ENCODE measurements around the gene MYO1D.

MYO1D gene

DNA sequence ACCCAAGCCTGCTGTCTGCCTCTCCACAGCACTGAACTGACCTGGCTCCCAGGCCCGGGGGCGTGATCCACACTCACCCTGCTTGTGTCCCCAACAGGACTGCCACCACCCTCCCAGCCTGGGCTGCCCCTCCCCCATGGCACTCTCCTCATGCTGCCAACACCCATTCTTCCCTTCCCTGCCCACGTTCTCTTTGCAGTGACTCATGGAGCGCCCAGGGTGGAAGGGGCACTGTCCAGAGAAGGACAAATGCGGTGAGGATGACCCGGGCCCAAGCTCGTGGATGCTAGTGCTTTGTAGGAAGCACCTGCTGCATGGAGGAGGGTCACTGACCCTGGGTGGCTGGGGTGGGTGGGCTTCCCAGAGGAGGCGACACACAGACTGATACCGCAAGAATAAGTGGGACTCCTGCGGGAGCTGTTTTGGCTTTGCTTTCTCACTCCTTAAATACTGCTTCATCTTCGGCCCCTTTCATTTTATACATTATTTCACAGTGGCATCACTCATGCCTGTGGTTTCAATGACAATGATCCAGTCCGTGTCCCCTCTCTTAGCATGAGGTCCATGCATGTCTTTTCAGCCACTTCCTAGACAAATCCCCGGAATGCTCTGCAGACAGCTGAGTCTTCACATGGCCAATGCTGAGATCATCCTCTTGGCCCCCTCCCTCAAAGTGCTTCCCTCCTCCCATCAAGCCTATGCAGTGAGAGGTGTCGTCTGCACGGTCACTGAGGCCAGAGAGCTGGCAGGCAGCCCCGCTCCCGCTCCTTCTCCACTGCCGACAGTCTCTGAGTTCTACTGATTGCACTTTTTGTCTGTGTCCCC lies 372.5 kb downstream of the MYO1D start:
- no peak for DNase-seq (ENCODE audit: low spot score)

- no peak for DNase-seq (ENCODE audit: low spot score)
Measured at GRCh38 chr17:32503251-32504165, 373.4 kb downstream of the MYO1D start.

GRCh38 chr17:32502710-32503109 lies 374.2 kb downstream of the MYO1D start:
- DNase-seq (ENCODE audit: low spot score), result no peak

DNA sequence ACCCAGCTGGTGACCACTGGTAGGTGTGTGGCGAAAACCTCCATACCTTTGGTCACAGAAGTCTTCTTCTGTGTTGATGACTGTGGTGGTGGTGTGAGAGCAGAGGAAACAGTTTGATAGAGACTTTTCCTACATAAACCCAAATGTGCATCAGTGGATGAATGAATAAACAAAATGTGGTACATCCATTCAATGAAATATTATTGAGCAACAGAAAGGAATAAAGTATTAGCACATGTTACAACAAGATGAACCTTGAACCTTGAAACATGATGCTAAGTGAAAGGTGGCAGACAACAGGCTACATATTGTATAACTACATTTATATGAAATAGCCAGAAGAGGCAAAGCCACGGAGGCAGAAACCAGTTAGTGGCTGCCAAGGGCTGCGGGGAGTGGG lies 374.9 kb downstream of the MYO1D start:
- no peak for DNase-seq (ENCODE audit: low spot score)

DNA sequence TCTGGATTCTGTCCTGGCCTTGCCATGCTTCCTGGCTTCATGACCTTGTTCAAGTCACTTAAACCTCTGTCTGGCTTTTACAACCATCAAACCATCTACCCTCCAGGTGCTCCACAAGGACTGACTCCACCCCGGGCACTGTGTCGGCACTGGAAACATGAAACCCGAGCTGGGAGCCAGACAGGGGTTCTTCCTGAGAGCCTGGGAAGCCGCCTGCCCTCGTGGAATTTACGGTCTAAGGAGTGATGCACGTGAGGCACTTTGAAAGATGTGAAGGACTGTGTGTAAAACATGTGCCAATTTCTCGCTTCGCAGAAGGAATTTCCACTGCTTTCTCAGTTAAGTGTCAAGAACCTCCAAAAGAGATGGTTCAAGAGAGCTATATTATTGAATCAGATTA lies 378.5 kb downstream of the MYO1D start:
- no peak for DNase-seq (ENCODE audit: low spot score)

DNA sequence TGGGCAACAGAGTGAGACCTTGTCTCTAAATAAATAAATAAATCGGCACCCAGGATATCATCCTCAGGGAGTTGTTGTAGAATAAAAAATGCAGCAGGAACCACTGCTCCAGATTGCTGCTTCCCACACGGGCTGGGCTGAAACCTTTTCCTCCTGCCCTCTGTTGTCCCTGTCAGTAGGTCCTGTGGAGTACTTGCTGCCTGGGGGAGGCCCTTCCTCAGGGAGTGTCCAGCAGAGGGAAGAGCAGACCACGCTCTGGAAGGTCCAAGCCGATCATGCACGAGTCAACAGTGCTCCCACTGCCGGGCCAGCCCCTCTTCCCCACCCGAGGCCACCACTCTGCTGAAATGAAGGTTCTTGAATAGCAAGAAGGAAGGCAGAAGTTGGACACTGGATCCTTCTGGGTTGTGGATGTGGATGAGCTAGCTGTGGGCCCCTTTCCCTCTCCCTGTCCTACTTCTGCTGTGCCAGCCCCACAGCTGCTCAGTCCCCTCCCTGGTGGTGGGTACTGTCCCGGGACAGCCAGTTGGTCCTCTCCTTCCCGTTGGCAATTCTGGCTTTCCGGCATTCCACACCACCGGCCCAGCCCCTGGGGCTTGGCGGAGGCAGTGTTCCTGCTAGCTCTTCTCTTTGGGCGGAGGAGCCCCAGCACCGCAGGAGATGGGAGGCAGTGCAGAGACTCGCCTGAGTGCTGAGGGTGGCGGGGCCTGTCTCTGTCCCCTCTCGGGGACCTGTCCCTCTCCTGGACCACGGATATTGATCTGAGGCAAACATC lies 379.3 kb downstream of the MYO1D start:
- no peak for DNase-seq (ENCODE audit: low spot score)

DNA sequence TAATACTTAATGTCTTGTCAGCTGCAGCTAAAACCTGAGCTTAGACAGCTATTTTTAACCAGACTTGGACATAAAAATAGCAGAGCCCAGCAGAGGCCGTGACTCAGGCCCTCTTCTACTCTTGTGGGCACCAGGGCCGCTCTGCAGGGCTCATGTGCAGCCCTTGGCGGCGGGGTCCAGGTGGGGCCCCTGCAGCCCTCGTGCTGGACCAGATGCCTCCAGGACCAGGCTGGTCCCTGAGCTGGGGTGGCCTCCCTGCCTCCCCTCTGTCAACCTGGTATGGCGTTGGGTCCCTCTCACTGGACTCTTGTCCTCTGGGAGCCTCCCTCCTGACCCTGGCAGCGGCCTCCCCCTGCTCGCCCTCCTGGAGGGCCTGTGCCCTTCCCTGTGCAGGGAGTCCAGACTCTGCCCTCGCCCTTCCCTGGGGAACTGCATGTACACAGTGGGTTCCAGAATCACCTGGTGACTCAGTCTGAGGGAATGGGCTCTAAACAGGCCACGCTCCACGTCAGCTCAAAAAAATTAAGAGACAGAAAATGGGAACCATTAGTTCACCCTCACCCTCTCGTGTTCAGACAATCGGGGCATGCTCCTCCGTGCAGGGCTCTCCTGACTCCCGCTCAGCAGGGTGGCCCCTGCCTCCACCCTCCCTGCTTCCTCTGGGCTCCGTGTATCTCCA lies 380.4 kb downstream of the MYO1D start:
- no peak for DNase-seq (ENCODE audit: low spot score)

DNA sequence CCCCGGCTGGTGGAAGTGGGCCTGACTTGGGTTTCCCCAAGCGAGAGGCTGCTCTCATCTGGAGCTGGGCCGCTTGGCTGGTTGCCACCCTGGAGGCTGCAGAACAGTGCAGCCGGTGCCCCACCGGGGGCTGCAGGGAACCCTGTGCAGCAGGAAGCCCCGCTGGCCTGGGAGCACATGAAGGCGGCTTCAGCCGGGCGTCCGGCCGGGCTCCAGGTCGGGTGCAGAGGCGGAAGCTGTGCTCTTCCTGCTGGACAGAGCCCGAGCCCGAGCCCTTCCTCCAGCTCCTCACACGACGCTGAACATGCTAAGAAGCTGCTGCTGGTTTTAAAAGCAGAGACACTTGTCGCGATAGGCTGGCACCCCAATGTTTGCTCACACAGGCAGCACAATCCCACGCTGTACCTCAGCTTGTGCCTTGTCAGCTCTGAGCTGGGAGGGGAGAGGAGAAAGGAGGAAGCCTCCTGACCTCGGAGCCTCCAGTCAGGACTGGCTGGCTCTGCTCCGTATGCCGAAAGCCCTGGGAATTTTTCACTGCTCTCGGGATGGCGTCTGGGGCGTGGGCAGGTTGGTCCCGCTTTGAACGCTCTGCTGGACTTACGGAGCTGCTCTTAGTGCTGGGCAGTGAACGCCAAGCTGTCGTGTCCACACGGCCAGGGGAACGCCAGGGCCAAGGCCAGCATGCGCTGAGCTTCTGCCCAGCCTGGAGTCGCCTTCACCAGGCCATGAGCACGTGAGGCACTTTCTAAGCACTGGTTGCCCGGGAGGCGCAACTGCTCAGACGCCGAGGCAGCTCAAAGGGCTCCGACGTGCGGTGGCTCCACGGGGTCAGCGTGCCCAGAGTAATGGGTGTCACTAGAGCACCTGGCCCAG lies 381.3 kb downstream of the MYO1D start:
- no peak for DNase-seq (ENCODE audit: low spot score)

DNA sequence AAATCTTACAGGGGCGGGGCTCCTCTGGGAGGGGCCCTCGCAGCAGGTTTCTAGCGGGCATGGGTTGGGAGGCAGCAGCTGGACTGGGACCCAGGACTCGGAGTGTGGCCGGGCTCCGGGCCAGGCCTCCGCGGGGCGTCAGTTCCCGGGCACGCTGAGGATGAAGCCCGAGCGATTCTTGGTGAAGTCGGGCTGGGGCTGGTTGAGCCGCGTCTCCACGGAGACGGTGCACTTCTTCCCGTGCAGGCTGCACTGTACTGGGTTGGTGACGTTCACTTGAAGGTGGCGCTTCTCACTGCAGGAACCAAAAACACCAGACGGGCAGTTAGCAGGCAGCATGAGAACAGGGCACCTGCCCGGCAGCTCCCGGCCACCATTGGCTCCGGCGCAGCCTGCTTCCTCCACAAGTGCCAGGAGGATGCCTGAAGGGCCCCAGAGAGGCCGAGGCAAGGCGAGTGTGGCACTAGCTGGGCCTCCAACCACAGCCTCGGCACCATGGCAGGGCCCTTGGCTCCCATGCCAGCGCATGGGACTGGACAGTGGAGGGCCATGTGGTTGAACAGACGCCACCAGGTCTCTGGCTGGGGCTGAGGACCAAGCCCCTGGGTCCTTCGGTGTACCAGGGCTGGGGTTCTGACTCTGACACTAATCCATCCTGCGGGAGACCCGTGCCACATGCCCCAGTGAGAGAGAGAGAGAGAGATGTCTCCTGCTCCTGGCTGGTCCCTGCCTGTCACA lies 382.1 kb downstream of the MYO1D start:
- DNase-seq (ENCODE audit: low spot score), result no peak

GRCh38 chr17:32493976-32494513 lies 382.9 kb downstream of the MYO1D start:
- no peak for DNase-seq (ENCODE audit: low spot score)

- no peak for DNase-seq (ENCODE audit: low spot score)
Measured at GRCh38 chr17:32493571-32493970, 383.4 kb downstream of the MYO1D start.

DNA sequence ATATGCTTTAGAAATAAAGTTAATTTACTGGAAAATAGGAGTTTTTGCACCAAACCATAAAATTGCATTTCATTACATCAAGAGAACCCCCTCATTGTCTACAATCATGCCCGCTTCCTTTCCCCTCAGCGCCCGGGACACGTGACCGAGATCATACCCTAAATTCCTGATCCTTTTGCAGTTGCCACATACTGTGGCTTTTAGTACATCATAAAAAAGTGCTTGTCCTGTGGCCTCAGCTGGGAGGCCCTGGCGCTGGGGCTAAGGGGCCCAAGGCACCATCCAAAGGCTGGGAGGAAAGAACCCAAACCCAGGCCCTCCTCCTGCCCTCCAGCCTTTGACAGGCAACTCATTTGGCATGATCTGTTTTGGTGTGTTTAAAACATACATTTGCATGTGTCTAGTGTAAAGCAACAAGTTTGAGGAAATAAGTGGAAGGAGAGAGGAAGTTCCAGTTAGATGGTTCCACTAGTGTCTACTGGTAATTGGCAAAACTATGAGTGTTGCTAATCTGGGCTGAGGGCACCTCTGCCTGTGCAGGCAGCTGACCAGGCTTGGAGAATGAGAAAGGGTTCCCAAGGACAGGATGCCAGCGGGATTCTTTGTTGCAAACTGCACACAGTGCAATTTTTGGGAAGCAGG lies 384.2 kb downstream of the MYO1D start:
- DNase-seq (ENCODE audit: low spot score), result no peak

GRCh38 chr17:32492264-32492589 lies 384.7 kb downstream of the MYO1D start:
- no peak for DNase-seq (ENCODE audit: low spot score)

GRCh38 chr17:32491371-32492263 lies 385.3 kb downstream of the MYO1D start:
- no peak for DNase-seq (ENCODE audit: low spot score)

DNA sequence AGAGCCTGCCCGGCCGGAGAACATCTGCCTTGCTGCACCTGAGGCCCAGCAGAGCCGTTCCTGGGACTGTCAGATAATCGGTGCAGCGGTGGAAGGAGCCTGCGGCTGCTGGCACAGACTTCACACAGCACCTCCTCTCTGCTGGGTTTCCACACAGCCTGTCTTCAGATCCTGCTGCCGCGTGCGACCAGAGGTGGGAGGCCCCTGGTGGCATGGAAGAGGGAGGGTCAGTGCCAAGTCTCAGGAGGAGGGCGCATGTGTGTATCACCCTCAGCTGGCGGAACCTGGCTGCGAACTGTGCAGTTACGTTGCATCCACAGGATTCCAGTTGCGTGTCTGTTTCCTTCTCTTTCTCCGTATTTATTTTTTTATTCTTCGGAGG lies 386.8 kb downstream of the MYO1D start:
- no peak for DNase-seq (ENCODE audit: low spot score)

- DNase-seq (ENCODE audit: low spot score), result no peak
Measured at GRCh38 chr17:32489320-32490100, 387.4 kb downstream of the MYO1D start.

DNA sequence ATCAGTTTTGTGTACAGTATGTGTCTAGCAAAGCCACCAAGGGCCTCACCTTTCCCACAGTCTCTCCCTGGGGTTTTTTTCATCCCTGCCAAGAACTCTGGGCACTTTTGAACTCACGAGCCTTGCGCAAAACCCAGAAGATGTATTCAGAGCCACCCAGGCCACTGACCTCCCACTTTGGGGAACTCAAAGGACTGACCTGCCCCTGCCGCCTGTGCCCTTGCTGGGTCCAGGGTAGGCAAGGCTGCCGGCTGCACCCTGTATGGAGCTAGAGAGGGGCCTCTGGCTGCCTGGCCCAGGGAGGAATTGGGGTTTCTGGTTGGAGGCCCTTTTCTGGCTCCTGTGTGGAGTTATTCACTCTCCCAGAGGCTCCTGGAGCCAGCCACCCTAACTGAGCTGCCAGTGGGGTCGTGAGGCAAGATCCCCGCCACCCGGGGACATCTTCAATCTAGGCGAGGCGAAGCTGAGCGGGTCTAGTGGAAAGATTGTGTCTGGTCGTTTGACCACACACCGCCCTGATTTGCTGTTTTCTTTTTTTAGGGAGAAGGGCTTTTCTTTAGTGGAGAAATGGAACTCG lies 388.2 kb downstream of the MYO1D start:
- DNase-seq (ENCODE audit: low spot score), result no peak
